ENCODE results near the gene NFATC2.

The NFATC2 gene

DNA sequence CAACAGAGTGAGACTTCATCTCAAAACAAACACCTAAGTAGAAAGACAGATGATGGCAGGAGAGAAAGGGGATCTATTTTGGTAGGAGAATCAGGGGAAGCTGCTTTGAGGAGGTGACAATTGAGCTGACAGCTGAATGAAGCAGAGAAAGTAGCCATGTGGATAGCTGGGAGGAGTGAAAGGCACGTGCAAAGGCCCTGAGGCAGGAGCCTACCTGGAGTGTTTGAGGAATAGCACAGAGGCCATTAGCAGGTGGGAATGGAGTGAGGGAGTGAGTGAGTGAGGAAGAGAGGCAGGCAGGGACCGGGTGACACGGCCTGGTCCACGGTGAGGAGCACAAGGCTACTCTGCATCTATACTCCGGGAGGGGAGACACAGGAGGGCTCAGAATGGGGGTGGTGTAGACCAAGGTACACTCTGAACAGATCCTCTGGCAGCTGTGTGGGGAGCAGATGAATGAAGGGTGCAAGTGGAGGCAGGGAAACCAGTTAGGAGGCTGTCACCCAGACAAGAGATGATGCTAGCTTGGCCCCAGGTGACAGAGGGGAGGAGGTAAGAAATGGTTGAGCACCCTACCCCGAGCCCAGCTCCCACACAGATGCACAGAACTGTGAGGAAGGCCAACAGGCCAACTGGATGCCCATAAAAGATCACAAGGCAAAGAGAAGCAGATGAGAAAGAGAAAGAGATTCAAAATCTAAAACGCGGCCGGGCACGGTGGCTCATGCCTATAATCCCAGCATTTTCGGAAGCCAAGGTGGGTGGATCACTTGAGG is 43.6 kb downstream of the NFATC2 start:
- no peak overlapping the region for H3K27ac ChIP-seq
- DNase-seq (ENCODE audit: low read depth, low spot score), result no peak

DNA sequence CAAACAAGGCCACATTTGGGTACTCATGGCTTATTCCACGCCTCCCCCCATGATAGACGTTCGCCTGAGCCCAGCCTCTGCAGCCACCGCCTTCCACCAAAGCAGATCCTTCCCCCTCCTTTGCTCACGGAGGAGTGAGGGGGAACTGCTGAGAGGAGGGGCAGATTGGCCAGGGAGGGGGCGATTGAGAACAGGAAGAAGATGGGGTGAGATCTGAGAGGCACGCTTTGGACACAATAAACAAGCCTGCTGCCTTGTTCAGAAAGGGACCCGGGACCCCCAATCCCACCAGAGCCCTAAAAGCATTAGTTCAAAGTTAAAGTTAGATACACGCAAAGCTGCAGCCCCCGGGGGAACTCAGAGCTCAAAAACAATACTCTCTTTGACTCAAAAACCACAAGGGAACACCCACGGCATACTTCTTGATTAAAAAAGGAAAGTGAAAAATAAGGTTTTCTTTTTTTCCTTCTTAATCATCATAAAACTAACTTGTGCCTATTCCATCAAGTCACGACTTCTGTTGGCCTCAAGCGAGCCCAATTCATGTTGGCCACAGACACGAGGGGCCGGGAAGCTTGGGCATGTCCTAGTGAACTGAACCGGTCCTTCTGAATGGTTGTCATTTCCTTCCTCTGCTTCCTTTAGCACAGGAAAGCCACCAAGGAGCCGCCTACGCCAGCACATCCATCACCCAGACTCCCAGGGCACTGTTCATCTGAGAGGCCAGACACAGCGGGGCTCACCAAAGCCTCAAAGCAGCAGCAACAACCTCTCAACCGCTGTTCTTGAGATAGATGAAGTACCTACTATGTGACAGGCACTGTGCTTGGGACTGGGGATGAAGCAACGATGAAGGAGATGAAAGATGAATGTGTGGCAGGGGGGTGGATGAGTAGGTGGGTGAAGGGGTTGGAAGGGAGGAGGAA is 44.7 kb downstream of the NFATC2 start:
- DNase-seq (ENCODE audit: low read depth, low spot score), result no peak
- H3K27ac ChIP-seq, result no peak overlapping the region

DNA sequence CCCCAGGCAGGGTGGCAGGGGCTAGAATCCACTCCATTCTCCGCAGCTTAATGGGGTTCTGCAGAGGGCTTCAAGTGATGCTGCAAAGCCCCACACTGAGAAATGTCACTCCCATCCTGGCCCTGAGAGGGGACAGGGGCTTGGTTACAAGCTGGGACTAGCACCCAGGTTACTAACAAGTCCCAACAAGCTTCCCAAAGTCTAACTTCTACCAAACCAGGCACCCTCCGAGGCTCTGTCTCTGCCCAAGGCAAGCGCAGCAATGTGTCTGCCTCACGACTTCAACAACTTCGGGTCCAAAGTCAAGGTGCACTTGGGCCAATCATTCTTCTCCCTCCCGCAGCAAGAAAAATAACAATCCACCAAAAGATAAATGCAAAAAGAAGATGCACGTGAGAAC is 45.6 kb downstream of the NFATC2 start:
- no peak overlapping the region for H3K27ac ChIP-seq
- DNase-seq (ENCODE audit: low read depth, low spot score), result no peak

DNA sequence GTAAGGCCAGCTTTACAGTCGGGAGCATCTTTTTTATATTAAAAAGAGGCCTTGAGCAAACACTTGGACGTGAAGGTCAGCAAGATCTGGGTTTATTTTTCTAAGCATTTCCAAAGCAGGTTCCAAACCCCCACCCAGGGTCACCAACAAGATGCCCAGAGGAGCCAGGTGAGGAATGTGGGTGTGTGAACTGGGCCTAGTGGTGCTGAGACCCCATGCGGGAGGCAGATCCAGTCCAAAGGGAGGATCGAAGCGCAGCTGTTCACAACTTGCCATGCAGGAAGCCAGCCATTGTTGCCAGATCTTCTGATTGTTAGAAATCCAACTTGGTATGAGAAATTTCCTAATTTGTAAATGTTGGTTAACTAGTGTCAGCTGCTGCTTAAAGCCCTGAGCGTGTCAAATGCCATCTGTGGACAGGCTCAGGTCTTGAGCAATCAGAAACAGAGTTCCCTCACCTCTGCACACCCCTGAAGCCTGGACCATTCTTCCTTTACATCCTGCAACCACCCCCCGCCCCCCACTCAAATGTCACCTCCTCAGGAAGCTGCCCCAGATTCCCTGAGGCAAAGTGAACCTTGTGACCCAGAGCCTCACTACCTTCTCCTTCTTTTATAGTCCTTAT is 46.5 kb downstream of the NFATC2 start:
- H3K27ac ChIP-seq, result no peak overlapping the region
- DNase-seq (ENCODE audit: low read depth, low spot score), result no peak

DNA sequence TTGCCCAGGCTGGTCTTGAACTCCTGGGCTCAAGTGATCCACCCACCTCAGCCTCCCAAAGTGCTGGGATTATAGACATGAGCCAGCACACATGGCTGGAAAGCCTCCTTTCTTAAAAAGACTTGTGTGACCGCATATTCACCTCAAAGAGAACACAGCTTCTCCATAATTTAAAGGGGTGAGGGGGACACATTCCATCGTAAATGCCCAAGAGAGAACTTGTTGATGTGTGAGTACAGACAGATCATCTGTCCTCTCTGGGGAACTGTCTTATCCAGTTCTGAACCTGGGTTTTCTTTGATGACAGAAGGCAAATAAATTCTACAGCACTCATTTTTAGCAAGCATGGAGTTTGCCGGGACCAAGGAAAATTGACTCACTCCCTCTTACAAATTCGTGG is 47.2 kb downstream of the NFATC2 start:
- no peak overlapping the region for H3K27ac ChIP-seq
- DNase-seq (ENCODE audit: low read depth, low spot score), result no peak

DNA sequence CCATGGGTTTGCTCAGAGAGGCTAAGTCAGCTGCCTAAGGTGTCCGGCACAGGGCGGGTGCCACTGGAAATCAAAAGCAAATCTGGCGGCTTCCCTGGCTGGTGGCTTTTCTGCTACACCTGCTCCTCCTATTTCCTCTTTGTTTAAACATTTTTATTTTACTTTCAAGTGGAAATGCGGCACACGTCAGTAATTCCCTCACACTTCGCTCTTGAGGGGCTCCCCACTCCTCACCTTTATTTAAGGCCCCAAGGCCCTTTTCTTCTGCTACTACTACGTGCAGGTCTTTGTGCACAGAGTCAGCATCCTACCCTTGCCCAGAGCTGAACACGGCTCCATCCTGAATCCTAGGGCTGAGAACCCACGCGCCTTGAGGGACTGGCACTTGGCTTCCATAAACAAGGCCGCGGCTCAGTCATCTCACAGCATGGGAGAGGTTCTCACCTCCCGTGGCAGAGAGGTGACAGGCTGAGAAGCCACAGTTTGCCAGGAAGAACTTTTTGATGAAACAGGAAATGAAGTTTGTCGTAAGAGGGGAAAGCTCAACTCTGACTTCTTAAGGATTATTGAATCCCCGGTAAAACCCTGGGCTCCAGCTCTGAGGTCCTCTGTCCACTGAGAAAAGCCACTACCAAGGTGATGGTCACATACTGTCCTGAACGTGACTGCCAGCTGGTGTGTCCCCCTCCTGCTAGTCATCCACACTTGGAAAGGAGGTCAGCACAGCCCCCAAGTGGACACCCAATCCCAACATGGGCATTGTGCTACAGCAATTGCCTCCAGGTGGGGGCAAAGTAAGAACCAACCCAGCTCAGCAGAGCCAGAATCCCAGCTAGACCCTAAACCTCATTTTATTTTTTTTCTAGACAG is 48.0 kb downstream of the NFATC2 start:
- no peak overlapping the region for H3K27ac ChIP-seq
- no peak for DNase-seq (ENCODE audit: low read depth, low spot score)

DNA sequence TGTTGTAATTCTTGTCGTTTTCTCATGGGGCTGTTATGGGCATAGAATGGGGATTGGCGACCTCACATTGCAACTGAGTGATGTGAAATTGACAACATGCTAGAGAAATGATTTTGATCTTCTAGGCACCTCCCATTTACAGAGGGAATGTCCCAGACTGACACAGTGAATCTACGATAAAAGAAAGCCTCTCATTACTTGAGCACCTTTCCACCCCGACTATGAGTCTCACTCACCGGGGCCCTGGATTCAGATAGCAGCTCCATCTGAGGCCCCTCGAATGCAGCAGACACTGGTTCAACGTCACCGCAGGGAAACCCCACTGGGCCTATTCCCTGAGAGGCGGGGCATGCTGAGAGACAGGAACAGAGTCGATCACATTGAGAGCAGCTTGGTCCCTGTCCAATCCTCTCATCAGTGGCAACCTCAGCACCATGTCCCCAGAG is 49.1 kb downstream of the NFATC2 start:
- DNase-seq (ENCODE audit: low read depth, low spot score), result no peak
- no peak overlapping the region for H3K27ac ChIP-seq

DNA sequence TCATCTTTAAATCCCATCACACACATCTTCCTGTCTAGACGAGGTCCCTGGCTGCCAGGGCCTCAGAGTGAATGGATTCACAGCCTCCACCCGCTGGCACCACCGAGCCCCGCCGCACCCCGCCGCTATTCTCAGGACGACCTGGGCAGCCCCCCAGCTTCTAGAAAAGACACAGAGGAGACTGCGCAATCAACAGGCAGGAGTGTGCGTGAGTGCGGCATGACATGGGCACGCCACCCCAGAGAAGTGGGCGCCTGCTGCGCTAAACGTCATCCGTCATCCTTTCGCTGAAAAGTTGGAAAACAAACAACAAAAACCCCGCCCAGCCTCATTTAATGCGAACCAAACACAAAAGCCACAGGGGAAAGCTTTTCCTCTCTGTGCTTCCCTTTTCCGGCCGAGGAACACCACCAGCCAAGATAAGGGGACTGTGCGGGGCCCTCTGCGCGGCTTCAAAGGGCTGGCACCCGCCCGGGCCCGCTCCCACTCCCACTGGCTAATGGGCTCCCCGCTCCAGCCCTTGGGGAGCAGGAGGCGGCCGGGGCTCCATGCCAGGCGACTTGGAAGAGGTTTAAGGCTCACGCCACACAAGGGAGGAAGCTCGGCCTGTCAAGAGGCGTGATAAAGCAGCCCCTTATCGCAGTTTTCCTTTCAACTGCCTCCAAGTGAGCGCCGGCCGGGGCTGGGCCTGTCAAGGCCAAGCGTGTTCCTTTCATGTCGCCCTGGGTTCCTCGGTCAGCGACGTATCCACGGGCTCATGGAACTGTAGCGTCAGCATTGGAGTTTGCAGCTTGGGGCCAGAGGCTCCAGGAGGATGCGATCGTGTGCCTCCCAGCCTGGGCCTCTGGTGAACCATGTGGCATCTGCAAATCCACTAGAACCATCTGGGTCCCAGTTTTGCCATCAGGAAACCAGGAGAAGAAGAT is 50.1 kb downstream of the NFATC2 start:
- no peak for DNase-seq (ENCODE audit: low read depth, low spot score)
- H3K27ac ChIP-seq, result no peak overlapping the region

DNA sequence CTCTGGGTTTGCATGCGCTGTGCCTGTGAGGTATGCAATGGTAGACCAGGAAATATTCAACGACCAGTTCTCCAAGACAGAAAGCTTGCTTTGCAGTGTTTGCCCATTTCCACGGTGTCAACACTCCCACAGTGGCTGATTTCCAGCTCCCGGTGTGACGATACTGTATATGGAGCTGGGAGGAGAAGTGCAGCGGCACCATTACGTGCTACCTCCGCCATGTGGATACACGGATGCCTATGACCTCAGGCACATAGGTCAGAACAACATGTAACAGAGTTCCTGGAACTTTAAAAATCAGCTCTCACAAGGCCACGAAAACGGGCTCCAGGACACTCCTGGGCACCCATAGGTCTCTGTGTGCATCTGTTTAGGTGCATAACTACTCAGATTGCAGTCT is 51.1 kb downstream of the NFATC2 start:
- H3K27ac ChIP-seq, result no peak overlapping the region
- DNase-seq (ENCODE audit: low read depth, low spot score), result no peak

DNA sequence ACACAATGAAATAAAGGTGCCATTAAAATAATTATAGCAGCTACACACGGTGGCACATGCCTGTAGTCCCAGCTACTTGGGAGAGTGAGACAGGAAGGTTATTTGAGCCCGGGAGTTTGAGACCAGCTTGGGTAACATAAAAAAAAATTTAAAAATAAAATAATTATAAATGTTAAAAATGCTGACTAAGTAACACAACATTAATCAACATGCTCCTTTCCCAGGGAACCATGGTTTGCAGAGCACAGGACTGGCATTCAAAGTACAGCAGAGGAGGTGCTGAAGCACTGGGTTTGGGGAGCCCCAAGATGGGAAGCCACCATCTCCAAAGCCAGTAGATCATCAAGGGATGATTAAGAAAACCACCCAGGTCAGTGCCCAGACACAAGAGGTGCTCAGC is 51.9 kb downstream of the NFATC2 start:
- DNase-seq (ENCODE audit: low read depth, low spot score), result no peak
- H3K27ac ChIP-seq, result no peak overlapping the region

DNA sequence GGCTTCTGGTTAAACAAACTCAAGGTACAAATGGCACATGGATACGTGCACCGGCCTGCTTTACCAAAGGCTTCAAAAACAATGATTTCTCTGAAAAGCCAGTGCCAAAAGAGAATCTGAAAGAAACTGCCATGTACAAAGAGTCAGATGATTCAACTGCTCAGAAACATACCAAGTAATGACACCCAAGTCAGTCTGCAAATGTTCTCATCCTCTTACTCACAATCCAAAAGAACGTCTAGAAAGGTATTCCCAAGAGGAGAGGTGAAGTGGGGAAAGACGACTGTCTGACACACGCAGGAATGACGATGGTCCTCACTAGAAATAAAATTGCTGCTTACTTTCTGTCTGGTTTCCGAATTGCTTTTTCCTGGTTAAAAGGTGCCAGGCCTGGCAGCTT is 52.9 kb downstream of the NFATC2 start:
- no peak for DNase-seq (ENCODE audit: low read depth, low spot score)

DNA sequence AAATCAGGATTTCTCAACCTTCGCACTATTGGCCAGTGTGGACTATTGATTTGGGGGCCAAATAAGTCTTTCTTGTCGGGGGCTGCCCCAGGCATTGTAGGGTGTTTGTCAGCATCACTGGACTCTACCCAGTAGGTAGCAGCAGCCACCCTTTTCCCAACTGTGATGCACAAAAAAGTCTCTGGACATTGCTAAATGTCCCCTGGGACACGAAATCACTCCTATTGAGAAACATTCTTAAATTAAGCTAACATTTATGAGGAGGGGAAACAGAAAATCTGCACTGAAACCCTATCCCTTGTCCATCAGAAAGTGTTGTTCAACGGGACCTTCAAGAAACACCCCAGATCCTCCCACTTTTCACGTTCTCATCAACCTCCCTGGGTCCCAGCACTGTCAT is 54.2 kb downstream of the NFATC2 start:
- peak overlapping the region; percentile 56 for H3K27ac ChIP-seq

More for the DNA sequence above, 52.9 kb downstream of the NFATC2 start:
- H3K27ac ChIP-seq, result no peak overlapping the region

DNA sequence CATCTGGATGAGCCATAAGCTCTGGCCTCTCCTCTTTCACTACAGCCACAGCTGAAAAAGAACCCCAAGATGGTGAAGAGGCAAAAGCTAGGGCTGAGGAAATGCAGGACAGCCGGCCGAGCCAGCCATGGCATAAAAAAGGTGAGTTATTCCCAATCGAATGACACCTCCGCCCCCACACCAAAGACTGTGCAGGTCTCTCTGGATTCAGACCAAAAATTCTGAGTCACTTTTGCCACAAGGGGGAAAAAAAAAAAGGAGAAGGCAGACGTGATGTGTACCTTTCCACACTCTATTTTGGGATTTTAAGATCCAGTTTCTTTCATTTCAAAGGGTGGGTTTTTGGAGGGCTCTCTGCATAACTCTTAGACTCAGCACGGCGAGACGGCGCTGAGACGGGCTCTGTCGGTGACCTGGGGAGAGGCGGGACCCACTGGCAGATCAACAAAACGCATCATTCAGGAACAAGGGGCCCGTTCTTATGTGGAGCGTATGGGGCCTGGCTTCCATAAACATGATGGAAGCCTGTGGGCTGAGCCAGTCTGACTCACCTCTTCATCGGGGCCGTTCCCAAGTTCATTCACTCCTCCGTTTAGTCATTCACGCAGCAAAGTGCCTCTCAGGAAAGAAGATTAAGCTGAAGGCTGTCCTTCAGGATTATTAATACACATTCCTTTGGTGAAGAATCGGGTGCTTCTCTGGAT is 54.8 kb downstream of the NFATC2 start:
- H3K27ac ChIP-seq, result peak overlapping the region; percentile 56
- DNase-seq (ENCODE audit: low read depth, low spot score), result peak; percentile 82

More for the DNA sequence above, 54.2 kb downstream of the NFATC2 start:
- DNase-seq (ENCODE audit: low read depth, low spot score), result no peak

DNA sequence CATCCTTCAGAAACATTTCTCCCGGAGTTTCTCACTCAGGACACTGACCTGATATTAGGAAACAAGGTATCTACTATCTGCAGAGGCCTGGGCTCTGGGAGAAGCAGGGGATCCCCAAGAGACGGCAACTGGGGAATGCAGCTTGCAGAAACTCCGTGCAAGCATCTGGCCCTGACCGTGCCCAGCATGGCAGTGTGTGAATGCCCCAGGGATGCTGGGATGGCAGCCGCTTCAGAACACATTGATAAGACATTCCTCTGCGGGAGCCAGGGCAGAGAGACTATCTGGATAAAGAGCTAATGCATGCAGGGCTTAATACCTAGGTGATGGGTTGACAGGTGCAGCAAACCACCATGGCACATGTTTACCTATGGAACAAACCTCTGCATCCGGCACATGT is 55.4 kb downstream of the NFATC2 start:
- peak overlapping the region; percentile 56 for H3K27ac ChIP-seq
- DNase-seq (ENCODE audit: low read depth, low spot score), result no peak

DNA sequence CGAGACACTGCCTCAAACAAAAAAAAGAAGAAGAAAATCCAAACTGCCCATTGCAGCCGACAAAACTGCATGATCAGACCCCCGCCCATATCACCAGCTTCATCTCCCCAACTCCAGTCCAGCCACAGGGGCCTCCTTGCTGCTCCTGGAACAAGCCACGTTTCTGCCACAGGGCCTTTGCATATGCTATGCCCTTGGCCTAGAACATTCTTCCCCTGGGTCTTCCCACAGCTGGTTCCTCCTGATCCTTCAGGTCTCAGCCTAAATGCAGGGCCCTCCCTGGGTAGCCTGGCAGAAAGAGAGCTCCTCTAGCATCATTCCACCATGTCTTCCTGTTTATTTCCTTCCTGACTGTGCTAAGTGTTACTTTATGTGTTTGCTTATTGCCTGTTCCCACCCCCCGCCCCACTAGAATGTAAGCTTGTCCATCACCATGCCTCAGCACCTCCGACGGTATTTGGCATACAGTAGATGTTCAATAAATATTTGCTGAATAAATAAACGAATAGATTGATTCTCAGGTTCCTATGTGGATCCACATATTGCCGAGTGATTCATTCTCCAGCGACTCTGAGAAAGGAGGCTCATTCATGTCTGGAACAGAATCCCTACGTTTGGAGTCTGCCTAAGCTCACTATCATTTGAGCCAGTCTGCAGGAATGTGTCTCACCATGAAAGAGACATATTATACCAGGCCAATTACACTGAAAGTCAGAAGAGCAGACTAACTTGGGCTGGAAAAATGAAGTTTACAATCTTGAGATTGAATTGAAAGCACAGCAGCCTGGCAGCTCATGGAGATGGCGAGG is 56.1 kb downstream of the NFATC2 start:
- no peak overlapping the region for H3K27ac ChIP-seq
- no peak for DNase-seq (ENCODE audit: low read depth, low spot score)

DNA sequence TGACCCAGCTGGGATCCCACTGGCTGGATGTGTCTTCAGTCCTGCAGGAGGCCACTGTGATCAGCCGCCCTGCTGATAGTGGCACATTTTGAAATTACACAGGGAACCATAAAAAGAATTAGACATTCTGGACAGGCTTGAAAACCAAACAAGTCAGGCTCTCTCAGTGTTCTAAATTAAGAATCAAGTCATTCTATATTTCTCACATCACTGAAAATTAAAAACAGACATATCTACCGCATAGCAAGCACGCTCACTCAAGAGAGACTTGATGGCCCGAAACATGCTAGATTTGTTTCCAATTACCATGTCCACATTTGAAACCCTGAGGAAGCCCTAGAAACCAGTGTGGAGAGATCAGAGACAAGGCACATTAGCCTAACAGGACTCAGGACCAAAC is 57.7 kb downstream of the NFATC2 start:
- H3K27ac ChIP-seq, result no peak overlapping the region
- DNase-seq (ENCODE audit: low read depth, low spot score), result no peak

DNA sequence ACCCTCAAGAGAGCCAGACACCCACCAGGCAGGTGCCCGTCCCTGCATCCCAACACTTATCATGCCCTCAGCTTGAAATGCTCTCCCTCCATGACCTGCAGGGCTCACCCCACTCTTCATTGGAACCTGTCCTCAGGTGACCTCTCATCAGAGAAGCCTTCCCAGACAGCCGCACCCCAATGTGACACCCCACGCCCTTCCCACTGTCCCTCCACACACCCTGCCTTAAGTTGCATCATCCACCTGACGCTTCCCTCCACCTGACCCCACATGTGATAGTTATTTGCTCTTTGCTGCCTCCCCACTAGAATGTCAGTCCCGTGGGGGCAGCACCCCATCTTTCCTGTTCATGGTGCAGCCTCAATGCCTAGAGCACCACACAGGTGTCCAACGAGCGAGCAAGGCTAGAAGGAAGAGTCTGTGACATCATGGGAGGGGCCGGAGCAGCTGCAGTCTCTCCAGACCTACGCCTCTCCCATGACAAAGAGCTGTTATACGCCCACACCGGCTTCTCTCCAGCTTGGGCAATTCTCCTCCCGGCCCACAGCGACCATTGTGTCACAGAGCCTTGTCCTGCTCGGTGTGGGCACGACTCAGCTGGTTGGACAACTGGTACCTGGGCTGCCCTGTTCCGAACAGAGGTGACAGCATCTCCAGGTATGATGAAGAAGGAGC is 58.2 kb downstream of the NFATC2 start:
- no peak overlapping the region for H3K27ac ChIP-seq
- DNase-seq (ENCODE audit: low read depth, low spot score), result no peak

Measured in epithelial cell of prostate (primary cell).